HG03571 (cell line): ENCODE data around the gene PGD.
"Not testable (repeated sequence)": the region's sequence is repeated elsewhere in the genome, so short reads cannot be mapped to it uniquely, and the experiment has no call there.

Experiments used
- ATAC-seq: cut with Tn5 transposase; IDR thresholded peaks from one replicate; pipeline ENCODE4 v1.9.1; 2021; ENCODE audit not compliant: unreplicated experiment

Gene PGD

DNA sequence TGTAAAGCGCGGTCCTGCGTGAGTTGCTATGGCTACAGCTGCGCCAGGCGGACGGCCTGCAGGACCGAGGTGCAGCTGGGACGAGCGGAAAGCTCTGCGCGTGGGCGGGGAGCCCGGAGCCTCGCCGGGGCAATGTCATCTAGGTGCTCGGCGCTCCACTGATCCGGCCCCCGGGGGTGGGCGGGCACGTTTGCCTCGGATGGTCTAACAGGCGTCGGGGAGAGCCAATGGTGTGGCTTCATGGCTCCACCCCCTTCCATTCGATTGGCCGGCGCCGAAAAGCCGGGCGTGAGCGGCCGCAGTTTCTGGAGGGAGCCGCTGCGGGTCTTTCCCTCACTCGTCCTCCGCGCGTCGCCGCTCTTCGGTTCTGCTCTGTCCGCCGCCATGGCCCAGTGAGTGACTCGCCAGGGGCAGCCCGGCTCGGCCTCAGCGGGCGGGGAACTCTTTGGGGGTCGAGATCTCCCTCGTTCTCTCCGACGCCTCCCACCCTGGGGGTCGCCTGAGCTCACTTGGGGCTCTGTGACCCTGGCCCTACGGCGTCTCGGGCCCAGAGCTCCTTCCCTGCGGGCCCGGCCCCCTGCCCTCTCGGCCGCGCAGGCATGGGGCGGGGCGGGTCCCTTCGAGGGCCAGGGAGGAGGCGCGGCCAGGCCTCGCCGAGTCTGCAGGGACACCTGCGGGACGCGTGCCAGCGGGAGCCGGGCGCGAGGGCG is at the start of gene PGD:
Gene PGD, plus strand, starts transcription at position 331 of the 710 bp plus-strand sequence. Its CDS starts 54 bp downstream, at position 385.
- ATAC-seq, result peak; percentile 93

DNA sequence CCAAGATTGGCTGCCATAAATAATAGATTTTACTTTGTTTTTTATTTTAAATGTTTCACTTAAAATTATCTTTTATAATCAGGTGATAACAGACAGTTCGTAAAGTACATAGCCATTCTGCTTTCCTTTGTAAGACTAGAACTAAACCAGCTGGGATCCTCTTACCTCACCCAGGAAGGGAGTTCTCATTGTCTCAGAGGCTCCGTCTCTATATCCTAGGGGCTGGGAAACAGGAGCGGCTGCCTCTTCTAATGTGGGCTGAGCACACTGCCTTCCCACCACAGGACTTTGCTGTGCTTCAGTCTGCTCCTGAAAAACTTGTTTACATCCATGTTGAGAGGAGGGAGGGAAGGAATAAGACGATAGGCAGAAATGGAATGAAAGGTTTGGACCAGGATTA is 45.6 kb upstream of the PGD start:
- ATAC-seq, result no peak

DNA sequence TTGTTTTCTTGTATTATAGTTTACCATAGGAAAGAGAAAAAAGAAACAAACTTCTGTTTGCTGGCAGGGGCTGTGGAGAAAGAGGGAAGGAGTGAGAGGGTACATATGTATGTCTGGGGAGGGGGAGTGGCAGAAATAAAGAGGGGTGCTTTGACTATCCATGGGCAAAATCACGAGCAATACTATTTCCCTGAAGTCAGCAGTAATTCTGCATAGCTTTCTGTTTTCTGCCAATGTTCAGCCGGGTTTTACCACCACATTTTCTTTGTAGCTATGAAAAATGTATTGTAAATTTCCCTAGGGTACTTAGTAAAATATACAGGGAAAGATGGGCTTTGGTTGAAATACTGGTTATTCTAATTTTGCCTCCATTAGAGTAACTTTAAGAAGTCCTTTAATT is 45.2 kb upstream of the PGD start:
- no peak for ATAC-seq

DNA sequence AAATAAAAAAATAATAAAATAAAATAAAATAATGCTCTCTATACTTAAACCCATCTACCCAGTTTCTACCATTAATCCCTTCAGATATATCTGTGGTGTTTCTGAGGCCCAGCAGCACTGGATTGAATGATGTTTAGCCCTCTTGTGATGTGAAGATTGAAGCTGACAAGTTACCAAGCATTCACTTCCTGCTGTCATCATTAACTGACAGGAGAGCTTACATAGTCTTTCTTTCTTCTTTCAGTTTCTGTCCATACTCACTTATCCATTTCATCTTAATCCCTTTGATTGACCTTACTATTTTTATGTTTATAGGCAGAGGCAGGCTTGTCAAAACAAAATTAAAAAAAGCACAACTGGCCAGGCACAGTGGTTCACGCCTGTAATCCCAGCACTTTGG is 38.8 kb upstream of the PGD start:
- no peak for ATAC-seq

DNA sequence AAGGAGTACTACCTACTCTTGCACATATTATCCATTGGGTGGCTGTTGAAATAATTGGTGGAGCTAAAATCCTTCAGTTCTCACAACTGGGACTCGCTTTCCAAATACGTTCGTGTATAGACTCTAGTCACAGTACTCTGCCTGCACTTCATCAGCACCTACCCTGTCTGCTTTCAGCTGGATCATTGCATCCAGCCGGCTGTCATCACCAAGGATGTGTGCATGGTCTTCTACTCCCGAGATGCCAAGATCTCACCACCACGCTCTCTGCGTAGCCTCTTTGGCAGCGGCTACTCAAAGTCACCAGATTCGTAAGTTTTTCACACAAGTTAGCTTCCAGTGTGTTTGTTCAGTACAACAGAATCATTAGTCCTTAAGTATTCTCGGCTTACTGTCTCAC is 37.3 kb upstream of the PGD start:
- ATAC-seq, result no peak

DNA sequence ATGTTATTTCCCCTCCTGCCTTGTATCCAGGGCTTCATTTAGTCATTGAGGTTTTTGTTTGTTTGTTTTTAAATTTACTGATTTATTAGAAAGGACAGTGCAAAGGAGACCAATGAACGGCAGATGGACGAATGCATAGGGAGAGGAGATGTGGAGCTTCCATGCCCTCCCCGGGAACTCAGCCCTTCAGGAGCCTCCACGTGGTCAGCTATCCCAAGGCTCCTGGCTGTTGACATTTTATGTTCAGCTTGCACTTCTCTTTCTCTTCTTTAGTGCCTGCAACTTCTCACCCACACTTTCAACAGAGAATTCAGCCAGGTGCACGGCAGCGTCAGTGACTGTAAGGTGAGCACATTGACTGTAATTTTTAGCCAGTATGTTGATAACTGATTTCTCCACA is 30.7 kb upstream of the PGD start:
- no peak for ATAC-seq

DNA sequence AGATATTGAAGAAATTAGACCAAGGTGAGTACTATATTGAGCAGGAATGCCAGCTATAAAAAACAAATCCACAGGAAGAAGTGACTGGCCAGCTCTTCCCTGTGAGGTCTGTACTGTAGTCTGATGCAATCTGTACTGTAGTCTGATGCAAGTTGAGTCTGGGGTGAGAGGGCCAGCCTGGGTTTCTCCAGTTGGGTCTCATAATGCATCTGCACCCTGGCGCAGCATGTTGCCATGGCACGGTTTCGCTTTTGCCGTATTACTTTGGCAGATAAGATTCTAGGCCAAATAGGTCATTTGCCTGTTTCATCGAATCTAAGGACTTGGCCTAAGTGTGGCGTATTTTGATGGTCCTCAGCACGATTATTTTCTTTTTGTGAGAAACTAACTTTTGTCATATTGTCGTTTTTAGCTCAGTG is 24.4 kb upstream of the PGD start:
- ATAC-seq, result no peak

DNA sequence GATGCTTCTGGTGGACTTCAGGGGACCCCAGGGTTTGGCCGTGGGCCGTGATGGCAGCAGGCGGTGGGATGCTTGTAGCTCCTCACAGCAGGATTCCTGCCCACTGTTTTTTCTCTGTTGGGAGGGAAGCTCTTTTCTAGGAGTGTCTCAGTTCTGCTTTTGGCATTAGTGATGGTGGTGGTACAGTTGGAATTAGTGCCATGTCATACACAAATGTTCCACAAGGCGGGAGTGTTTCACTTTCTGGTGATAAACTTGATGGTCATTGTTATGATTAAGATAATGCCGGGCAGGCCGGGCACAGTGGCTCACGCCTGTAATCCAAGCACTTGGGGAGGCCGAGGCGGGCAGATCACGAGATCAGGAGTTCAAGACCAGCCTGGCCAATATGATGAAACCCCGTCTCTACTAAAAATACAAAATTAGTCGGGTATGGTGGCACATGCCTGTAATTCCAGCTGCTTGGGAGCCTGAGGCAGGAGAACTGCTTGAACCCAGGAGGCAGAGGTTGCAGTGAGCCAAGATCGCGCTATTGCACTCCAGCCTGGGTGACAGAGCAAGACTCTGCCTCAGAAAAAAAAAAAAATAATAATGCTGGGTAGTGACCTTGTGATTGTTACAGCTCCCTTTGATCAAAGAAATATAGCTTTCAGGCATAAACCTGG is 21.4 kb upstream of the PGD start:
- ATAC-seq, result not testable (repeated sequence)

DNA sequence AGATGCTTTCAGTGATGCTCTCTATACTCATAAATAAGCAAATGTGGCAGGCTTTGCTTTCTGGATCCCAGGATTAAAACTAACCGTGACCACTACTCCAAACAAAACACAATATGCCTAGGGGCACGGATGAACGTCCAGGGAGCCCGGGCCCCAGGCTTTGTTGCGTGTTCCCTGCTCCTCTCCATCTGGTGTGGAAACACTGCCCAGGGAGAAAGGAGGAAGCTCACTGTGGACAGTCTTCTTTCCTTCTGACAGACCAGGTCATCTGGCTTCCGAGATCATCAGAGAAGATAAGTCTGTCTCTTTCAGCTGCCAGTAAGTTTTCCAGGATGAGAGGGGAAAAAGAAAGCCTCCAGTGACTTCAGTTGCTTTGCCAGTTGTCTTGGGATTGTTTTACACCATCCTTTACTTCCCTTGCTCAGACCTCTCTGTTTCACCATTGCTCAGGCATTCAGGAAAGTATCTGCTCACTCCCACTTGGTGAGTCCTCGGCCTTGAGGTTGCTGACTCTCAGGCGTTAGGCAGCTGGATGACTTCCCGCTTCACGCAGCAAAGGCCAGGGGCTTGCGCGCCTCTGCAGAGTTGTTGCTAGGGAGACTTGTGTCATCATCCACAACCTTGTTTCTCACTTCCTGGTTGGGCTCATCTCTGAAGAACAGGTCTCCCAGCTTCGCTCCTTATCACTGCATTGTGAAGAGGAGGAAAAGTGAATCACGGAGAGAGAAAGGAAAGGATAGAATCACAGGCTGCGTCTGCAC is 20.6 kb upstream of the PGD start:
- ATAC-seq, result no peak

DNA sequence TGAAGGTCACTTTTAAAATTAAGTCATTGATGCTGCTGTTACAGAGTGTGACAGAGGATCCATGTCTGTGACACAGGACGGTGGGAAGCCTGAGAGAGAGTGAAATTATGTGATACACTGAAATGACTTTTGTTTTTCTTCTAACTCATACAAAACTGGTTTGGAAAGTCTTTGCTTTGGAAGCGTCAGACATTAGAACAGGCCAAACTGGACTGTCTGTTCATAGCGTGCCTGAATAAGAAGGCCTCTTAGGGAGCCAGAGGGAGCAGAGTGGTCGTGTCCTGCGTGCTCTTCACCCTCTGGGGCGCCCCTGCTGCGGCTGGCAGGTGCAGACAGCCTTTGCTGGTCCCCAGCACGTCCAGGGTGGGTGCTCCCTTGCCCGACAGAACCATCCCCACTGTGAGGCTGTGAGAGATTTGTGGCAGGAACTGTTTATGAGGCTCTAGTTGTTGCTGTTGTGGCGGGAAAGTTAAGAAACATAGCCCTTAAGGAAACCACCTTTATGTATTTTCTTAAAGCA is 19.7 kb upstream of the PGD start:
- ATAC-seq, result no peak

DNA sequence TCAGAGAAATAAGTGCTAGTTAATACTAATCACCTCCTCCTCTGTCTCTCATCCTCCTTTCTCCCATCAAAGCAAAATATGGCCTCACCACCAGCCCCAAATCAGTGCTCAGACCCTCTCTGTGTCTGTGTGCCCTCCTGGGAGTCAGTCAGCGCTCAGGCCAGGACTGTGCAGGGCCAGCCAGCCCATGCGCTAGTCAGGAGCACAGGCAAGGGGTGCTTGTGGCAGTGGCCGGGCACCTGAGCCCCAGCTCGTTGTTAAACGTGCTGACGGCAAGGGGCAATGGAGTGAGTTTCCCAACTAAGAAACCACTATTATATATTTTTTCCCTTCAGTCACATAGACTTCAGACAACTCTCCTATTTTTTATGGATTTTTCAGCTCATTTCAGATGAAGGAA is 19.2 kb upstream of the PGD start:
- no peak for ATAC-seq

DNA sequence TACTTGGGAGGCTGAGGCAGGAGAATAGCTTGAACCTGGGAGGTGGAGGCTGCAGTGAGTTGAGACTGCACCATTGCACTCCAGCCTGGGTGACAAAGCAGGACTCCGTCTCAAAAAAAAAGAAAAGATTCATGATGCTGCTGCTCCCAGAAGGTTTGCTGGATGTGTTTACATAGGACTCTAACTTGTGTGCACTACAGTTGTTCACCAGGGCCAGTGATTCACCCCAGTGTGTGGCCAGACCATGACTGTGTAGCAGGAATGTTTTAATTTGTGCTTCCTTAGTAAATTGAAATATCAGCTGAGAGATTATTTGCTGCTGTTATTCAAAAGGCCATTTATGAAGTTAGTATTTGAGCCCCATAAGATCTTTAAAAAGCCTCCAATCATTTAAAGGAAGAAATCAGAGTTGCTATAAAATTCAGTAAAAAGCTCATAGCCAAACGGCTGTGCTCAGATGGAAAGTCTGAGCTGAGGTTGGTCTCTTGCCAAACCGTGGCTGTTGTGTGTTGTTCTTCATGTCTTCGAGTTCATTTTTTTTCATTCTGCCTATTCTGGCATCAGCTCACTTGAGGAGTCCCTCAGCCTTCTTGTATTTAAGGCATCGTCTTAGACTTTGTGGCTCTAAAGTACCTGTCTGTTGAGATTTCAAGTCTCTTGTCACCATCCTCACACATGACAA is 18.1 kb upstream of the PGD start:
- ATAC-seq, result no peak

DNA sequence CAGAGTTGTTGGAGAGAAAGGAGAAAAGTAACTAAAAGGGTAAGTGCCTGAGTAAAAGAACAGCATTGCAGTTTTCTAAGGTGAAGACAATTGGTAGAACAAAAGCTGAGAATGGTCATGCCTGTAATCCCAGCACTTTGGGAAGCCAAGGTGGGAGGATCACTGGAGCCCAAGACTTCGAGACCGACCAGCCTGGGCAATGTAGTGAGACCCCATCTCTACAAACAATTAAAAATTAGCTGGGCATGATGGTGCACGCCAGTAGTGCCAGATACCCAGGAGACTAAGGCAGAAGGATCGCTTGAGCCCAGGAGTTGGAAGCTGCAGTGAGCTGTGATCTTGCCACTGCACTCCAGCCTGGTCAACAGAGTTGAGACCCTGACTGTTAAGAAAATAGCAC is 15.2 kb upstream of the PGD start:
- ATAC-seq, result no peak

DNA sequence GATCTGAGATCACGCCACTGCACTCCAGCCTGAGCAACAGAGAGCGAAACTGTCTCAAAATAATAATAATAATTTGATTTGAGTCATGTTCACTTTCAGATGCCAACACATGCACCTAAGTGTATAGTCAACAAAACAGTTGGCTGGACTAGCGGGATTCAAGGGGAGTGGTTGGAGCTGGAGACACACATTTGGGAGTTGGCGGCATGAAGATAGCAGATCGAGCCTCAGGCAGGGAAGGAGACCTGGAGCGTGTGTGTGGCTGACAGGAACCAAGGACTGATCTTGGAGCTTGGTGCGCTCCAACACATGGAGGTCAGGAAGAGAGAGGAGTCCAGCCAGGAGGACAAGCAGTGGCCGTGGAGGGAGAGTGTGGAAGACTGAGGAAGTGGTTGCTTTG is 14.6 kb upstream of the PGD start:
- ATAC-seq, result no peak

DNA sequence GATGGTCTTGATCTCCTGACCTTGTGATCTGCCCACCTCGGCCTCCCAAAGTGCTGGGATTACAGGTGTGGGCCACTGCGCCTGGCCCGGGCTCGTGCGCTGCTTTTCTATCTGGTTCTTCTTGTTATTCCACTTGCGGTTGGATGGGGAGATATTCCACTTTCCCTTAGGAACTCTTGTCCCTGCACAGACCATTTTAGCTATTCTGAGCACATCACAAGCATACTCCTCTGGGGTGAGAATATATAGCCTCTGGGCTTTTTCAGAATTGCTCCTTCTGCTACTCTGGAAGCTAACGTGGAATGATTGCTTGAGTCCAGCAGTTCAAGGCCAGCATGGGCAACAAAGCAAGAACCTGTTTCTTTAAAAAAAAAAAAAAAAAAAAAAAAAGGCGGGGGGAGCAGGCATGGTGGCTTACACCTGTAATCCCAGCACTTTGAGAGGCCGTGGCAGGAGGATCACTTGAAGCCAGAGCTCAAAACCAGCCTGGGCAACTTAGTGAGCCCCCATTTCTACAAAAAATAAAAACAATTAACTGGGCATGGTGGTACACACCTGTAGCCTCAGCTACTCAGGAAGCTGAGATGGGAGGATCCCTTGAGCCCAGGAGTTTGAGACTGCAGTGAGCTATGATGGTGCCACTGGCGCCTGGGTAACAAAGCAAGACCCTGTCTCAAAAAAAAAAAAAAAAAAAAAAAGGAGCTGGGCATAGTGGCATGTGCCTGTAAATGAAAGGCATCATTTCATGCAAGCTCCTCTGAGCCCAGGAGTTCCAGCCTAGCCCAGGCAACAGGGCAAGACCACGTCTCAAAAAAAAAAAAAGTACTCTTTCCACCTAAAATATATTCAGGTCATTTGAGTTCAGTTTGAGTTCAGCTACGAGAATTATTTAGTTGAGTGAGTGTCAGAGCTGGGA is 11.8 kb upstream of the PGD start:
- no peak for ATAC-seq

DNA sequence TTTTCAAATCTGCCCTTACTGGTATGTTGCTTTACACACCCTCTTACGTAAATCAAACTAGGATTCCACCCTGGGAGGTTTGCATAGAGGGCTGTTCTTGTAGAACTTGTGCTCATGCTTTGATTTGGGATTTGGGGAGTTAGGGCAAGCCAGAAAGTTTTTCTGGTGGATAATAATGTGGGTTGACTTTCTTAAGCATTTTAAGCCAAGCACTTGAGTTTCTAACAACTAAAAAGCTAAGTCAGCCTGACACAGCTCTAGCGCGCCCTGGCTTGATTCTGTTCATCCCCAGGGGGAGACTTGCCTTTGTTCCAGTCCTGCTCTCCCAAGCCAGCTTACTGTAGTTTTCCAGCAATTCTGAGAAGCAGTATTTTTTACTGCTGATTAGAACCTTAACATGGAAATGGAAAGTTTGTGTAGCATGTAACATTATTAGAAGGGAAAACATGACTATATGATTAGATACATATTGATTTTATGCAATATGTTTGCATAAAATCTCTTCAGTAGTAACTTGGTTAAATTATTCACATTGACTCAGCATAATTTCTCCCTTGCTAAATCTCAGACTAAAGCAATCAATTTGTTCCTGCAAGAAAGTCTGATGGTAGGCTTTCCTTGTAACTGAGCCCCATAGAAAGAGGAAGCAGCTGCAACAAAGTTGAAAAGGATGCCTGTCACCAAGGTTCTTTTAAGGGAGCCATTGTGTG is 11.0 kb upstream of the PGD start:
- ATAC-seq, result no peak

DNA sequence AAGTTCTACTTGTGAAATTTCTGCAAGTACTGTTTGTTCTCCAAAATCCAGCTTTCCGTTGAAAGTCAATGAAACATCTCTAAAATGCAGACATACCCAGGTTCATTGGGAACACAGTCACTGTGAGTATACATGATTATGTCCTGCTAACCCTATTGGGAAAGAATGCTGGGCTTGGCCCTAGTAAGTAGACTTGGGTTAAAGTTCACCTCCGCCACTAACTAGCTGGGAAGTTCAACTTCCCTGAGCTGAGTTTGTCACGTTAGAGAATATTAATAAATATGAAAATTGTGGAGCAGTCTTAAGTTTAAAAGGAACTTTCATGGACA is 10.5 kb upstream of the PGD start:
- ATAC-seq, result no peak

DNA sequence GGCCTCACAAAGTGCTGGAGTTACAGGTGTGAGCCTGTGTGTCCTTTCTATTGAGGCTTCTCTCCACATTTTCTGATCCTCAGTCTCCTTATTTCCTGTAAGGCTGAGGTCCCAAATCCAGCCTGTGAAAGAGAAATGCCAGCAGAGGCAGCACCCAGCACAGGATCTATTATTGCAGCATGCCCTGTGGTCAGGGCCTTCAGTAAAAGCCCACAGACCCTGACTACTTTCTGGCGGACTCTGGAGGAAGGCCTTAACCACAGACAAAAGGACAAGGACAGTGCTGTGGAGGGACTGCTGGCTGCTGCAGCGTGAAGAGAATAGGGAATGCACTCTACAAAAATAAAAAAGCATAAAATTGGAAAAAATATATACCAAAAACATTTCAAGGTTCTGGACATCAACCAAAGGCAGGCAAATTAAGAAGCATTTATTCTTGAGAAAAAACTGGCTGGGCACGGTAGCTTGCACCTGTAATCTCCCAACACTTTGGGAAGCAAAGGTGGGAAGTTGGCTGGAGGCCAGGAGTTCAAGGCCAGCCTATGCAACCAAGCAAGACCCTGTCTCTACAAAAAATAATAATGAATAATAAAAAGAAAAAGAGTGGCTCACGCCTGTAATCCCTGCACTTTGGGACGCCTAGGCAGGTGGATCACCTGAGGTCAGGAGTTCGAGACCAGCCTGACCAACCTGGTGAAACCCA is 9.4 kb upstream of the PGD start:
- no peak for ATAC-seq

DNA sequence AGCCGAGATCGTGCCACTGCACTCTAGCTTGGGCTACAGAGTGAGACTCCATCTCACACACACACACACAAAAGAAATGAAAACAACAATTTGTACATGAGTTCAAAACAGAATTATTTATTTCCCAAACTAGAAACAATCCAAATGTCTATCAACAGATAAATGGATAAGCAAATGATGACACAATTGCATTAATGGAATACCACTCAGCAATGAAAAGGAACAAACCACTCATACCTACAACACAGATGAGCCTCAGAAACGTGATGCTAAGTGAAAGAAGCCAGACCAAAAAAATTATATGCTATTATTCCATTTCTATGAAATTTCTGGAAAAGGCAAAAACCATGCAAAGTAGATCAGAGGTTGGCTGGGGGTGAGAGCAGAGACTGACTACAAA is 2.0 kb upstream of the PGD start:
- ATAC-seq, result no peak
